ENCODE measurements around the gene SPOPL.
"Not testable (repeated sequence)": the region's sequence is repeated elsewhere in the genome, so short reads cannot be mapped to it uniquely, and the experiment has no call there.

The SPOPL gene

DNA sequence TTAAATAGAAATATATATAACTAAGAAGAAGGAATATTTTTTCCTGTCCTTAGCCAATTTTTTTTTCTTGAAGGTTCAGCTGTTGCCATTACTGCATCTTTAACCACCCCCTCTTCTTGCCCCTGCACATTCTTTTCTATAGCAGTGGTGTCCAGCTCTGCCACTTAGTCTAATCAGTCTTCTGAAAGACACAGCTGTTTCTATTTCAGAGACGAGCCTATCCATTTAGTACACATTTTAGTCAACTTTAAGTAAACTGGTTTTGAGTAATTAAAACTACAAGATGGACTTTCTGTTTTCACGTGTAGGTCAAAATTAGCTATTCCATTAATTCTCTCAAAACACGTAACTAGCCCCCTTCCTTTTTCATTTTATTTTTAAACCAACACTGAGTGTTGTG, 21.0 kb downstream of the SPOPL start:
- DNase-seq (ENCODE audit: extremely low read depth in 1 of 2, low read depth in 1 of 2) = no peak

GRCh38 chr2:138523018-138523672, 21.6 kb downstream of the SPOPL start:
- not testable (repeated sequence) for DNase-seq (ENCODE audit: extremely low read depth in 1 of 2, low read depth in 1 of 2)

DNA sequence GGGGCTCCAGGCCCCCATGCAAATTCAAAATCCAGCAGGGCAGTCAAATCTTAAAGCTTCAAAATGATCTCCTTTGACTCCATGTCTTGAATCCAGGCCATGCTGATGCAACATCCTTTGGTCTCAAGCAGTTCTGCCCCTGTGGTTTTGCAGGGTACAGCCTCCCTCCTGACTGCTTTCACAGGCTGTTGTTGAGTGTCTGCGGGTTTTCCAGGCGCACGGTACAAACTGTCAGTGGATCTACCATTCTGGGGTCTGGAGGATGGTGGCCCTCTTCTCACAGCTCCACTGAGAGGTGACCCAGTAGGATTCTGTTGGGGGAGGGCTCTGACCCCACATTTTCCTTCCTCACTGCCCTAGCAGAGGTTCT, 22.1 kb downstream of the SPOPL start:
- DNase-seq (ENCODE audit: extremely low read depth in 1 of 2, low read depth in 1 of 2) = not testable (repeated sequence)

GRCh38 chr2:138524353-138524752, 22.8 kb downstream of the SPOPL start:
- not testable (repeated sequence) for DNase-seq (ENCODE audit: extremely low read depth in 1 of 2, low read depth in 1 of 2)

- no peak for DNase-seq (ENCODE audit: extremely low read depth in 1 of 2, low read depth in 1 of 2)
Measured at GRCh38 chr2:138531913-138532312, 30.3 kb downstream of the SPOPL start.

GRCh38 chr2:138534791-138535190, 33.2 kb downstream of the SPOPL start:
- no peak for DNase-seq (ENCODE audit: extremely low read depth in 1 of 2, low read depth in 1 of 2)

- DNase-seq (ENCODE audit: extremely low read depth in 1 of 2, low read depth in 1 of 2) = no peak
Measured at GRCh38 chr2:138536302-138536701, 34.7 kb downstream of the SPOPL start.

DNA sequence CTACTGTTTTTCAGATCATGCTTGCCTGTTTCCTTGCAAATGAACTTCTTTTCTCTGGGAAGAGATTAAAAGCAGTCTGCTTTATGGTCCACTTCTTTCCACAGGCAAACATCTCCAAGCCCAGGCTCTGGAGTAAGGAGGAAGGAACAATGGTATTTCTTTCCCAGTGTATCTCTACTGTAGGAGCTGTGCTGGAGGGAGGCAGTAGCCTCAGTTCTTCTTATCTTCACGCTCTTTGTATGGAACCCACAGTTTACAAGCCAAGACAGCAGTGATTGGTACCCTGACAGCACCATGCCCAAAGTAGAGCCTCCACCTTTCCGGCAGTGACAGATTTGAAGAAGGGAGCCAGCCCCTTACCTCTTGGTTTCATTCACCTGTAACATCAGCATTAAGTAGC, 35.2 kb downstream of the SPOPL start:
- DNase-seq (ENCODE audit: extremely low read depth in 1 of 2, low read depth in 1 of 2) = no peak

- no peak for DNase-seq (ENCODE audit: extremely low read depth in 1 of 2, low read depth in 1 of 2)
Measured at GRCh38 chr2:138537170-138537915, 35.8 kb downstream of the SPOPL start.

DNA sequence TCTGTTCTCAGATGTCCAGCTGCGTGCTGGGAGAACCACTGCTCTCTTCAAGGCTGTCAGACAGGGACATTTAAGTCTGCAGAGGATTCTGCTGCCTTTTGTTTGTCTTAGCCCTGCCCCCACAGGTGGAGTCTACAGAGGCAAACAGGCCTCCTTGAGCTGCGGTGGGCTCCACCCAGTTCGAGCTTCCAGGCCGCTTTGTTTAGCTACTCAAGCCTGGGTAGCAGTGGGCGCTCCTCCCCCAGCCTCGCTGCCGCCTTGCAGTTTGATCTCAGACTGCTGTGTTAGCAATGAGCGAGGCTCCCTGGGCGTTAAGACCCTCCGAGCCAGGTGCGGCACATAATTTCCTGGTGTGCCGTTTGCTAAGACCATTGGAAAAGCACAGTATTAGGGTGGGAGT, 42.6 kb downstream of the SPOPL start:
- DNase-seq (ENCODE audit: extremely low read depth in 1 of 2, low read depth in 1 of 2) = not testable (repeated sequence)

DNA sequence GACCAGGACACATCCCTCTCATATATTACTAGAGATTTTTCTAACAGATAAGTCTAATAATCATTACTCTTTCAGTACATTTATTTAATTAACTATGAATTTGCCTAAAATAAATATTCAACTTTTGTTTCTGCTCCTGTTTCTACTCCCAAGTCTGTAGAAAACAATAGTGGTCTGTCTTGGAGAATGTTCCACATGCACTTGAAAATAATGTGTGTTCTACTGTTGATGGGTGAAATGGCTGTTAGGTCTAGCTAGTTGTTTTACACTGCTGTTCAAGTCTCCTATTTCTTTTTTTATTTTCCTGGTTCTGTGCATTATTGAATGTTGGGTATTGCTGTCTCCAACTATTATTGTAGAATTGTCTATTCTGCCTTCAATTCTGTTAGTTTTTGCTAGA, 47.2 kb downstream of the SPOPL start:
- no peak for DNase-seq (ENCODE audit: extremely low read depth in 1 of 2, low read depth in 1 of 2)

GRCh38 chr2:138550172-138550571, 48.6 kb downstream of the SPOPL start:
- no peak for DNase-seq (ENCODE audit: extremely low read depth in 1 of 2, low read depth in 1 of 2)

DNA sequence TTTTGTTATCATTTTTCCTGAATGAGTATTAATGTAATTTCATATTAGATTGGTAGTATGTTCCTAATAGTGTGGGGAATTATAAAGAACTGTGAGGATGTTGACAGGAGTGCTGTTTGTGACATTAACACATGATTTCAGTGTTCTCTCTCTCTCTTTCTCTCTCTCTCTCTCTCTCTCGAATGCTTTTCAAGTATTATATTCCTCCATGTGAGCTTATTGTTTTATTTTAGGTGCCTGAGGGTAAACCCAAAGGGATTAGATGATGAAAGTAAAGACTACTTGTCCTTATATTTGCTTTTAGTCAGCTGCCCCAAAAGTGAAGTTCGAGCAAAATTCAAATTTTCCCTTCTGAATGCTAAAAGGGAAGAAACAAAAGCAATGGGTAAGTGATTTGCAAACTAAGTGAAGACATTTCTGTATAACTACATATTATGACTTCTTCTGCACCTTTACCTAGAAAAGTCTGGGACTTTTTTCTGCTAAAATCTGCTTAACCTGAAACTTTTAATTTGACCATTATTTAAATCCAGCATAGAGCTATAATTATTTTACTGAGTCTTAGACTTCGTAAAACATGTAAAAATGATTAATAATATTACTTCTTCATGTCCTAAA, 49.2 kb downstream of the SPOPL start:
- no peak for DNase-seq (ENCODE audit: extremely low read depth in 1 of 2, low read depth in 1 of 2)

- no peak for DNase-seq (ENCODE audit: extremely low read depth in 1 of 2, low read depth in 1 of 2)
Measured at GRCh38 chr2:138554123-138554522, 52.6 kb downstream of the SPOPL start.

DNA sequence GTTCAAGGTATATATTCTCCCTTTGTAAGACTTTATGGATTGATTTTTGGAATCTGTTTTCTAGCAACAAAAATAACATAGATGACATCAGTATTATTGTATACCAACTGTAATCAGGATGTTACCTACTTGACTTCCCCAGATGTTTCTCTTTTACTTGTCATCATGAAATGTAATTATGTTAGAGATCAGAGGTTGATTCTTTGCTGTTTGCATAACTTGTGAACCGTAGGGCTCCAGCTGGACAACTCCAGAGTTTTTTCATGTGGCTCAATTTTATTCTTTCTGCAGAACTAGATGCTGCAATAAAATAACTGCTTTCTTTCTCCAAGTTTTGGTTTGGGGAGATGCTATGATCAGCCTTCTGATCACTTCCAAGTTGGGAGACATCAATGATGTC, 58.1 kb downstream of the SPOPL start:
- no peak for DNase-seq (ENCODE audit: extremely low read depth in 1 of 2, low read depth in 1 of 2)

GRCh38 chr2:138564586-138565229, 63.1 kb downstream of the SPOPL start:
- no peak for DNase-seq (ENCODE audit: extremely low read depth in 1 of 2, low read depth in 1 of 2)

DNA sequence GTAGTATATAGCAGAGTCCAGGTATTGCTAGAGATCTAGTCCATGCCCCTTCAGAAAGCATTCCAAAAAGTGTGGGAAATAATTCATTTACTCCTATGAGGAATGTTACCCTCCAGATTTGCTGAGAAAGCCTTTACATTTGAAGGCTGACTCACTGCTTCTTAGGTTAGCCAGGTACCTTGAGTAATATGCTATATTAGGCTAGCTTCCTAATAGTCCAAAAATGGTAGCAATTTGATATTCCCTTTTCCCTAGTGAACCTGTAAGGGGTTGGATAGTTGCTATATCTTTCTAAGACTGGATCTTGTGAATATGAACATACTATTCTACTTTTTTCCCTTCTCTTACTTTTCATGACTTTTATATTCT, 63.6 kb downstream of the SPOPL start:
- no peak for DNase-seq (ENCODE audit: extremely low read depth in 1 of 2, low read depth in 1 of 2)

DNA sequence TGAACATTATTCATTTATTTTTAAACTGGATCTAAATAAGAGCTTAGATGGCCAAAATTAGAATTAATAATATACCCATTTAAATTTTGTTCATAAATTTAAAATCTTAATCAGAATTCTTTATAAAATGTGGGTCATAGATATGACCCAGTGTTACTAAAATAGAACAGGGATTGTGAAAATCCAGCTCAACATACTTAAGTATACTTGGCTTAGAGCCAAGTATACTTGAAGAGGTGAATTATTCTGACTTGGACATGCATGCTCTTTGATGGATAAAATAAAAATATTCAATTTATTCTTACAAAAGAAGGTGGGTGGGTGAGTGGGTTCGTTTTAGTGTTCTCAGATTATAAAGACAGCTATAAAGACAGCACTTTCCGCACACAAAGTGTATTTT, 70.7 kb downstream of the SPOPL start:
- DNase-seq (ENCODE audit: extremely low read depth in 1 of 2, low read depth in 1 of 2) = no peak

- no peak for DNase-seq (ENCODE audit: extremely low read depth in 1 of 2, low read depth in 1 of 2)
Measured at GRCh38 chr2:138577066-138577465, 75.5 kb downstream of the SPOPL start.

DNA sequence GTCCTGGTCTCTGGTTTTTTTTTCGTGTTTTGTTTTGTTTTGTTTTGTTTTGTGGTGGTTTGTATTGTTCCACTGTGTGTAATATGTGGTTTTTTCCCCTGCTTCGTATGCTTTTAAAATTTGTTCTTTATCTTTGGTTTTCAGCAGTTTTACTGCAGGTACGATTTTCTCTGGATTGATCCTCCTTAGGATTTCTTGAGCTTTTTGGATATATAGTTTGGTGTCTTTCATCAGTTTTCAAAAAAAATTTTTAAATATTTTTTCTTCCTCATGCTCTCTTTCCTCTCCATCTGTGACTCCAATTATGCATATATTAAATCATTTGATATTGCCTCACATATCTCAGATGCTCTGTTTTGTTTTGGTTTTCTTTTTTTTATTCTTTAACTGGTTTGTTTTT, 78.0 kb downstream of the SPOPL start:
- no peak for DNase-seq (ENCODE audit: extremely low read depth in 1 of 2, low read depth in 1 of 2)

DNA sequence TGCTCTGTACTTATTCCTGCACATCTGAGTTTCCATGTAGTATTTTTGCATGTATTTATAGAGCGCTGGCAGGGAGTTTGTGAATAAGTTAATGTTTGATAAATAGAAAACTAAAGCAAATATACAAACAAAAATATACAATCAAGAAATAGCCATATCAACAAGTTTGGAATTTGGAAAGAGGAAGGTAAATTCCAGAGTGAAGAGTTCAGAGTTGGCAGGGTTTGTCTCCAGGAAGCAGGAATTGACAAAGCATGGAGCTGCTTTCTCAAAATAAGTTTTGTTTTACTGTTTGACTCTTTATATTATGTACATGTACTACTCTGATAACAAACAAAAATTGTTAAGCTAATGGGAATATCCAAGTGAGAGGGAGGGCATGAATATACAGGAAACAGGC, 80.3 kb downstream of the SPOPL start:
- DNase-seq (ENCODE audit: extremely low read depth in 1 of 2, low read depth in 1 of 2) = no peak

- DNase-seq (ENCODE audit: extremely low read depth in 1 of 2, low read depth in 1 of 2) = no peak
Measured at GRCh38 chr2:138589663-138590062, 88.1 kb downstream of the SPOPL start.

Data from activated CD8-positive, alpha-beta memory T cell treated with anti-CD3 and anti-CD28 coated beads for 1 hour (primary cell).